Small intestine (tissue), 16 donors: Measurements from ENCODE around the gene CBLC. TPM values are rescaled to one million over a fixed set of nuclear protein-coding genes. Genes with fewer than 3 reads are reported as not detected.

Source experiments
- DNase-seq, 2 donors: peaks; one replicate each; pipeline versions ENCODE4 v3.0.0 to v3.0.0-alpha.2; 2013
- FAIRE-seq: peaks from 2 replicates; lab custom pipeline; 2012; peaks lifted over from hg19 to GRCh38; lab: Jason Lieb, UNC
- H3K27ac ChIP-seq, 3 donors: one replicate each; pipeline ENCODE4 v1.5.1; 2013; ENCODE audit warnings: low read length in 2 of 3, mild to moderate bottlenecking in 2 of 3, control low read depth in 1 of 3, inconsistent platforms in 1 of 3, low read depth in 1 of 3, moderate library complexity in 1 of 3
- H3K27me3 ChIP-seq, 3 donors: one replicate each; pipeline ENCODE4 v1.6.1; 2013; ENCODE audit warnings: low read length in 3 of 3, inconsistent platforms in 1 of 3; ENCODE audit not compliant: control insufficient read depth in 3 of 3, insufficient read depth in 3 of 3
- H3K36me3 ChIP-seq, 3 donors: one replicate each; pipeline ENCODE4 v1.6.1; 2013; ENCODE audit warnings: low read length in 3 of 3, inconsistent platforms in 1 of 3, low read depth in 1 of 3, mild to moderate bottlenecking in 1 of 3, moderate library complexity in 1 of 3; ENCODE audit not compliant: control insufficient read depth in 3 of 3, insufficient read depth in 2 of 3
- H3K4me1 ChIP-seq, 3 donors: one replicate each; pipeline ENCODE4 v1.6.1; 2013; ENCODE audit warnings: low read length in 2 of 3, inconsistent platforms in 1 of 3, low read depth in 1 of 3, mild to moderate bottlenecking in 1 of 3, moderate library complexity in 1 of 3; ENCODE audit not compliant: control insufficient read depth in 3 of 3, insufficient read depth in 2 of 3
- H3K4me3 ChIP-seq, 3 donors: one replicate each; pipeline ENCODE4 v1.5.1; 2013; ENCODE audit warnings: low read length in 3 of 3, control low read depth in 1 of 3, inconsistent platforms in 1 of 3, low read depth in 1 of 3, mild to moderate bottlenecking in 1 of 3, moderate library complexity in 1 of 3
- H3K9me3 ChIP-seq, 2 donors: one replicate each; pipeline ENCODE4 v1.6.1; 2013; ENCODE audit warnings: low read depth in 1 of 2, low read length in 1 of 2; ENCODE audit not compliant: control insufficient read depth in 2 of 2, insufficient read depth in 1 of 2
- WGBS, 3 donors: extraction: QIAGEN DNeasy Blood & Tissue Kit; methylation state at CpG; one replicate each; pipeline ENCODE4 v1.1.7; 2013; 5-methylcytosine and 5-hydroxymethylcytosine counted together
- long read RNA-seq, 10 donors: transcript quantifications; one replicate each; lab custom pipeline, GENCODE V29; 2026
- polyA plus RNA-seq, 4 donors: library from polyadenylated mRNA; stranded (reverse) in 3 of 4; unstranded in 1 of 4; fragments of 200-250 nt in 3 of 4; fragments of 120-200 nt in 1 of 4; gene quantifications; one replicate each; pipeline versions ENCODE4 v1.2.1 to v1.2.3, GENCODE V29; 2013
- donor health status: healthy with polysubstance abuse.
- donor health status: control.
- donor health status: control.
- donor health status: Bipolar disorder and iron deficiency.
- donor health status: healthy.

Gene CBLC, protein sequence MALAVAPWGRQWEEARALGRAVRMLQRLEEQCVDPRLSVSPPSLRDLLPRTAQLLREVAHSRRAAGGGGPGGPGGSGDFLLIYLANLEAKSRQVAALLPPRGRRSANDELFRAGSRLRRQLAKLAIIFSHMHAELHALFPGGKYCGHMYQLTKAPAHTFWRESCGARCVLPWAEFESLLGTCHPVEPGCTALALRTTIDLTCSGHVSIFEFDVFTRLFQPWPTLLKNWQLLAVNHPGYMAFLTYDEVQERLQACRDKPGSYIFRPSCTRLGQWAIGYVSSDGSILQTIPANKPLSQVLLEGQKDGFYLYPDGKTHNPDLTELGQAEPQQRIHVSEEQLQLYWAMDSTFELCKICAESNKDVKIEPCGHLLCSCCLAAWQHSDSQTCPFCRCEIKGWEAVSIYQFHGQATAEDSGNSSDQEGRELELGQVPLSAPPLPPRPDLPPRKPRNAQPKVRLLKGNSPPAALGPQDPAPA
- polyA plus RNA-seq = 100 to 1,000 TPM in 2 of 4 donors, 10 to 100 TPM in 2; 54.0 to 162 (median 92.3) TPM
- long read RNA-seq, donor 1, transcript CBLC-201 (11 exons, 1,579 nt) = major isoform, 19 of 51 reads
- long read RNA-seq, donor 1, partial matches to known transcripts = 30 of 51 reads
- long read RNA-seq, donor 1, other reads (novel, unspliced or antisense) = 0 of 51 reads
- long read RNA-seq, donor 2, transcript CBLC-201 (11 exons, 1,579 nt) = major isoform, 7 of 19 reads
- long read RNA-seq, donor 2, partial matches to known transcripts = 10 of 19 reads
- long read RNA-seq, donor 2, other reads (novel, unspliced or antisense) = 0 of 19 reads
- long read RNA-seq, donor 3, transcript CBLC-201 (11 exons, 1,579 nt) = major isoform, 6 of 18 reads
- long read RNA-seq, donor 3, partial matches to known transcripts = 12 of 18 reads
- long read RNA-seq, donor 3, other reads (novel, unspliced or antisense) = 0 of 18 reads
- long read RNA-seq, donor 4, partial matches to known transcripts = 0 of 1 reads
- long read RNA-seq, donor 4, other reads (novel, unspliced or antisense) = 0 of 1 reads
- long read RNA-seq, donor 5, partial matches to known transcripts = 6 of 7 reads
- long read RNA-seq, donor 5, other reads (novel, unspliced or antisense) = 0 of 7 reads
- long read RNA-seq, donor 6, transcript CBLC-201 (11 exons, 1,579 nt) = major isoform, 10 of 20 reads
- long read RNA-seq, donor 6, partial matches to known transcripts = 9 of 20 reads
- long read RNA-seq, donor 6, other reads (novel, unspliced or antisense) = 0 of 20 reads
- long read RNA-seq, donor 7 = 0 reads
- long read RNA-seq, donor 8 = 0 reads
- long read RNA-seq, donor 9, partial matches to known transcripts = 0 of 3 reads
- long read RNA-seq, donor 9, other reads (novel, unspliced or antisense) = 0 of 3 reads
- long read RNA-seq, donor 10, transcript CBLC-201 (11 exons, 1,579 nt) = major isoform, 5 of 5 reads
- long read RNA-seq, donor 10, partial matches to known transcripts = 0 of 5 reads
- long read RNA-seq, donor 10, other reads (novel, unspliced or antisense) = 0 of 5 reads

GRCh38 chr19:44777715-44778347 lies at the start of gene CBLC:
Gene CBLC, plus strand, starts transcription at chr19:44777890. Its CDS starts 42 bp downstream, at chr19:44777932.
- H3K27me3 ChIP-seq = no peaks in the 10 kb centered on the region
- H3K4me1 ChIP-seq = peaks cover 0 to 34% (median 2%) of the 10 kb centered on the region in 3 donors
- peaks cover 0 to 32% (median 1%) of the 10 kb centered on the region in 3 donors for H3K36me3 ChIP-seq
- H3K4me3 ChIP-seq = peak within 1 kb of the TSS; percentile 53 to 90 (median 58)
- no peaks in the 10 kb centered on the region for H3K9me3 ChIP-seq
- H3K27ac ChIP-seq = peak within 1 kb of the TSS; percentile 88 to 99 (median 94)
- WGBS, 3 donors = 8 to 15% (median 13%) methylated on average over 38 to 47 of the region's 47 CpGs
- DNase-seq (peak; percentile 94 to 96), FAIRE-seq (no peak)

- FAIRE-seq = no peak
Observed at GRCh38 chr19:44728178-44728577, 49.5 kb upstream of the CBLC start.

GRCh38 chr19:44729516-44730033 lies 48.1 kb upstream of the CBLC start:
- 87 to 96% (median 93%) methylated on average over 8 of the region's 8 CpGs for WGBS, 3 donors
- no peaks in the 10 kb centered on the region for H3K9me3 ChIP-seq
- no peak overlapping the region for H3K27ac ChIP-seq
- FAIRE-seq (no peak), DNase-seq (no peak)
- H3K4me3 ChIP-seq = no peak overlapping the region
- no peaks in the 10 kb centered on the region for H3K36me3 ChIP-seq
- peaks cover 0 to 21% (median 2%) of the 10 kb centered on the region in 3 donors for H3K4me1 ChIP-seq
- H3K27me3 ChIP-seq = no peaks in the 10 kb centered on the region

More at GRCh38 chr19:44728178-44728577, 49.5 kb upstream of the CBLC start:
- Histone ChIP-seq H3K9me3 (no peaks in the 10 kb centered on the region), H3K4me1 (peaks cover 0 to 34% (median 2%) of the 10 kb centered on the region in 3 donors), H3K4me3 (no peak overlapping the region), H3K27me3 (no peaks in the 10 kb centered on the region), H3K27ac (peak overlapping the region in 1 of 3 donors; percentile 24), H3K36me3 (no peaks in the 10 kb centered on the region)
- no peak for DNase-seq
- WGBS, 3 donors = 73 to 80% (median 74%) methylated on average over 6 of the region's 6 CpGs

- Histone ChIP-seq H3K9me3 (no peaks in the 10 kb centered on the region), H3K4me1 (peaks cover 0 to 7% (median 3%) of the 10 kb centered on the region in 3 donors), H3K27me3 (no peaks in the 10 kb centered on the region), H3K27ac (no peak overlapping the region), H3K4me3 (no peak overlapping the region), H3K36me3 (no peaks in the 10 kb centered on the region)
- 29 to 74% (median 53%) methylated on average over 5 of the region's 5 CpGs for WGBS, 3 donors
- DNase-seq (peak in 1 of 2 donors; percentile 40), FAIRE-seq (no peak)
Observed at GRCh38 chr19:44731081-44731480, 46.6 kb upstream of the CBLC start.

DNA sequence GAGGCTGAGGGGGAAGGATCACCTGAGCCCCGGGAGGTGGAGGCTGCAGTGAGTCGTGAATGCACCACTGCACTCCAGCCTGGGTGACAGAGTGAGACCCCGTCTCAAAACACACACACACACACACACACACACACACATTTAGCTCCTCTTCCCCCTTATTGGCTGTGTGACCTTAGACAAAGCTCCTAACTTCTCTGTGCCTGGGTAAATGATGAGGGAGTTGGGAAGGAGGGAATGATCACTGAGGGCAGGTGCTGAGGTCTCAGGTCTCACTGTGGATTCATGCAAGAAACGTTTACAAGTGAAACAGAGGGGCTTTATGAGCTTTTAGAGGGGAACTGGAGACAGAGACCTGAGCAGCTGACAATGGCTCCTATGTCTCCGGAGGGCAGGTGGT lies 46.1 kb upstream of the CBLC start:
- H3K27ac ChIP-seq = no peak overlapping the region
- H3K9me3 ChIP-seq = no peaks in the 10 kb centered on the region
- H3K4me1 ChIP-seq = peaks cover 0 to 4% (median 3%) of the 10 kb centered on the region in 3 donors
- no peak for DNase-seq
- 64 to 82% (median 69%) methylated on average over 5 of the region's 5 CpGs for WGBS, 3 donors
- H3K27me3 ChIP-seq = no peaks in the 10 kb centered on the region
- no peak overlapping the region for H3K4me3 ChIP-seq
- no peaks in the 10 kb centered on the region for H3K36me3 ChIP-seq
- FAIRE-seq = no peak

GRCh38 chr19:44732235-44733014 lies 45.3 kb upstream of the CBLC start:
- no peak for DNase-seq
- 73 to 79% (median 77%) methylated on average over 11 of the region's 11 CpGs for WGBS, 3 donors
- H3K4me3 ChIP-seq = no peak overlapping the region
- no peak overlapping the region for H3K27ac ChIP-seq
- H3K9me3 ChIP-seq = no peaks in the 10 kb centered on the region
- no peaks in the 10 kb centered on the region for H3K27me3 ChIP-seq
- no peaks in the 10 kb centered on the region for H3K36me3 ChIP-seq
- peaks cover 0 to 3% (median 0%) of the 10 kb centered on the region in 3 donors for H3K4me1 ChIP-seq
- FAIRE-seq = no peak

DNA sequence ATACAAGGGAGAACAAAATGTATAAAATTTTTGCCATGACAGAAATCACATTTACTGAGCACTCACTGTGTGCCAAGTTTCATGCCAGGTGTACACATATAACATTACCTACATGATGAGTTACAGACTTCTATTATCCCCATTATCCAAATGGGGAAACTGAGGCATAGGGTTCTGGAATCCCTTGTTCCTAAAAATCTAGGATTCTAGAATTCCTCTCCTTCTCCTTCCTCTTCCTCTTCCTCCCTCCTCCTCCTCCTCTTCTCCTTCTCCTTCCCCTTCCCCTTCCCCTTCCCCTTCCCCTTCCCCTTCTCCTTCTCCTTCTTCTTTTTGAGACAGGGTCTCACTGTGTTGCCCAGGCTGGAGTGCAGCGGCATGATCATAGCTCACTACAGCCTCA lies 43.3 kb upstream of the CBLC start:
- Histone ChIP-seq H3K9me3 (no peaks in the 10 kb centered on the region), H3K27ac (no peak overlapping the region), H3K36me3 (no peaks in the 10 kb centered on the region), H3K4me3 (no peak overlapping the region), H3K27me3 (no peaks in the 10 kb centered on the region), H3K4me1 (peaks cover 0 to 9% (median 7%) of the 10 kb centered on the region in 3 donors)
- DNase-seq (no peak), FAIRE-seq (no peak)
- WGBS, 3 donors = 21 to 45% (median 44%) methylated on average over 1 of the region's 1 CpG
